ELR (cell line): ENCODE results near the gene RPAP3.
A peak's percentile ranks its signal among the peaks of the same experiment; 100 is the strongest.

Source experiments
- DNase-seq: peaks from one replicate; pipeline ENCODE4 v3.0.0-alpha.2; 2015; ENCODE audit warnings: low read depth

RPAP3 gene

DNA sequence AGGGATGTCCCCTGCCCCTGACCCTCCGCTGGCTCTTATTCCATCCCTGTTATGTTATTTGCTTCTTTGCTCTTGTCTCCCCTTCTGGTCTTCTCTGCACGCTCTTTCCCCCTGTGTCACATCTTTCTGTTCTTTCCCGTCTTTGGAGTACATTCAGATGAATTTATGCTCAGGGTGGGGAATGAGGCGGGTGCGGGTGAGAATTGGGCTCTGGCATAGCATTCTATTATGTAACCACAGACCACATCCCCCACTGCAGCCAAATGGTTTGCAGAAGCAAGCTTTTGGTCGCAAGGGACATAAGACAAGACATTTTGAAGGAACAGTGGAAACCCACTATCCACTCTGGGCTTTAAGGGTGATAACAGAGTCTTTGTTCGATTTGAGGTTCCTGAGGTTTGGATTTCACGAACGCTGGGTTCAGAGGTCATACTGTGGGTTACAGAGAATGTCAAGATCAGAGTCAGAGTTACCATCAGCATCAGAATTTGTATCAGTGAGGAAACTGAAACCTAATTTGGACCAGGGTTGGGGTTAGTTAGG lies 15.7 kb upstream of the RPAP3 start:
- no peak for DNase-seq

DNA sequence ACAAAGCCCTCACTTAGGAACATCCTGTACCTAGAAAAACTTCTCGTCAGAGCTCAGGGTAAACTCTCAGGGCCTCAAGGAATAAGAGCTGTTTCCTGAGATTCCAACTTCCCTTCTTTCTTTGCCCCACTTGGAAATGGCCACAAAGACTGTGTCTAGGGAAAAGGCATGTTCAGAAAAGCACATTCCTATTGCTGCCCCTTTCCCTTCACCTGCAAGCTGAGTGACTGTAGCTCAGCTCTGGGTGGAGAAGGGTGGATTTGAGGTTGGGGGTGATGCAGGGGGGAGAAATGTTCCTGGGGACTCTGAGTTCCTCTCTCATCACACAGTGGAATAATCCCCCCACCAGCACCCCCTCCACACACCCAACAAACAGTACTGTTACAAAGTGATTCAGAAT lies 12.7 kb upstream of the RPAP3 start:
- no peak for DNase-seq

DNA sequence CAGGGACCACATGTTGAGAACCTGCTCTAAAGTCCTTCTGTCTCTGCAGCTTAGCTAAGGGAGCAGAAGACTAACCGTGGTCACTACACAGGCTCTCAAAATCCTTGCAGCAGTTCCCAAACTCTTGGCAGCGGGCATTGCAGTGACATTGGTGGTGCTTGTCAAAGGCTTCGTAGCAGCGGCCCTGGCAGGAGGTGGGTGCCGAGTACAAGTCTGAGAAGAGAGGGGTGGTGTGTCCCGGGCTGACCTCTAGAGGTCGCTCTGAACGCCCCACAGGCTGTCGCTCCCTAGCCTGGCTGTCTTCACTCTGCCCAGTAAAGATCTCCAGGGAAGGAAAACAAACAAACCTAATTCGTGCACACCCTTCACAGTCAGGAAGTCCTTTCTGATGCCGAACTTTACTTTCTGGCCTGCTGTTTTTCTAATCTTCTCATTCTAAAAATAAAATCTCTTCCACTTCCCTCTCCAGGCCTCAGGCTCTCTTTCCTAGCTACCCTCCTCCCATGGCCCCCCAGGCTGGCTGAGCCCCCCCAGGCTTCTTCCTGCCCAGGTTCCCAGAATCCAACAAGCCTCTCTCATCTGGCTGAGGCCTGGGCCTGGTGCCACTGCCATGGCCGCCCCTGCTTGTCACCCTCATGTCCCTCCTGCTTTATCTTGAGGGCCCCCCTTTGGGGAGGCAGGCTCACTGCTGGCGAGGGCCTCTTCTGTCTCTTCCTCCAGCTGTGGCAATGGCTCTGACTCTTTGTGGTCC lies 11.8 kb upstream of the RPAP3 start:
- DNase-seq: peak; percentile 71

DNA sequence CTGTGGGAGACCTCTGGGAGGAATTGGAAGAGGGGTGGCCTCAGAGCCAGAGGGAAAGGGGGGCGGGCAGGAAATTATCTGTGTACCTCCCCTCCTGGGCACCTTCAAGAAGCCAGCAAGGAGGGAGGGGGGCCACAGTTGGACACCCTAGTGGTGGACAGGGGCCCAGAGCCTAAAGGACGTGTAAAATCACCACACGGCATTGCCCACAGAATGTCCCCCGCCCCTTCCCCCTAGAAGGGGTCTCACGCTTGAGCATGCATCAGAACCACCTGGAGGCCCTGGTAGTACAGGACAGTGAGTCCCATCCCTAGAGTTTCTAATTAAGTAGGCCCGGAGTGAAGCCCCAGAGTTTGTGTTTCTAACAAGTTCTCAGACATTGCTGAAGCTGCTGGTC lies 11.2 kb upstream of the RPAP3 start:
- no peak for DNase-seq

DNA sequence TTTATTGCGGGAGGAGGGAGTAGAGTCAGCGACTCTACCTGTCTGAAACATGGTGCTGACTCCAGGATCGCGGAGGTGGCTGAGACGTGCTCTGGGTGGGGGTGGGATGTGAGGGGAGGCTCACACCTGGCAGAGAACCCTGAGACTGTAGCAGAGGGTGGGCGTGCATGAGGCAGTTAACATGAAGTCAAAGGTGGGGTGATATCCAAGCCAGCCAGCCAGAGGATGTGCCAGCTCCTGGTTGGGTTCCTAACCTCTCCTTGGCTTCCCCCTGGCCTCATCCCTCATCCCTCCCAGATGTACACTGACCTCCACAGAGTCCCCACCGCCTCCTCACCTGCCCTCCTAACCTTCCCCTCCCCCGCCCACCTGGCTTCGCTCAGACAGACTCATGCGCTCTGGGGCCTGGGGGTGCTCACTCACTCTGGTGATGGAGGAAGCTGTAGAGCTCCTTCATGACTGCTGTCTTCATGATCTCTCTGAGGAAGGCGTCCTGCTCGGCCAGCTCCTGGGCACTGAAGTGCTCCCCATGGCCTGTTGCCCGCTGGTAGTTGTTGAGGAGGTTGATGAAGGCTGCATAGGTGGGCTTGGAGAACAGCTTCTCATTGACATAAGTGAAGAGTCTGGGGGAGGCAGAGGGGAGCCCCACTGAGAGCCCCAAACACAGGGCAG lies 10.2 kb upstream of the RPAP3 start:
- DNase-seq: no peak

DNA sequence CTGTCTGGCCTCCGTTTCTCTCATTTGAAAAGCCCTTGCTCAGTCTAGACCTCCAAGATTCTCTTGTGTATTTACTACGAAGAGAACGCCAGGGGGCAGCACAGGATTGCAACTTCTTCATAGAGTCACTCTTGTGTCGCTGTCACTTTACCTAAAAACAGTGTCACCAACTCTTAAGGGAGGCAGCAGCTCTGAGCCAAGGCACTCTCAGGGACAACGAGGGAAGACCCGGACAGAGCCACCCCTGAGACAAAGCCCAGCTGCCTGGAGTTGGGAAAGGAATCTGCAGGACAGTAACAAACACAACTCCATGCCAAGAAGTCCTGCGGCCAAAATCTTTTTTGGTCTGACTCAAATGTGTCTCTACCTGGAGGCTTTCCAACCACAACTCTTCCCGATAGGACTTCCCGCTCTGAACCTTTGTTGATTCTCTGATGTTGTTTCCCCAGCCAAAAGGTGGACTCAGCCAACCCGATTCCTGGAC lies 9.6 kb upstream of the RPAP3 start:
- peak; percentile 81 for DNase-seq

DNA sequence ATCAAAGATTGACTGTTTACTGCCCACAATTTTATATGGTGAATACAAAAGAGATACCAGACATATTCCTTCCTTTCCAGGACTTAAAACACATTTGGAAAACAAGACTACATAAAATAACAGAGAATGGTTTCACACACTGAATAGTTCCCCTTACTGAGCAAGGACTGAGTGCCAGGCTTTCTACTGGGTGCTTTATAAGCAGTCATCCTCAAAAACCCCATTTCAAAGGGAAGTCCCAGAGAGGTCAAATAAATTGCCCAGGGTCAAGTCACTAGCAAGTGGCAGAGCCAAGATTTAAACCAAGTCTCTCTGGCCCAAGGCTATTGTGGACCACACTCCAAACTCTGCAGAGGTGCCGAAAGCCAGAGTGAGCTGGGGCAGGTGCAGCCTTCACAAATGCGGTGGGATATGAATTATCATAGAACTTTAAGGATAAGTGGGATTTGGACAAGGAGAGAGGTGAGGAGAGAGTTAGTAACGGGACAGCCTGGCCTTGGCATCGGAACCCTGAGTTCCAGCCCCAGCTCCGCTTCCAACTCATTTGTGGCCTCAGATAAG lies 9.1 kb upstream of the RPAP3 start:
- no peak for DNase-seq

DNA sequence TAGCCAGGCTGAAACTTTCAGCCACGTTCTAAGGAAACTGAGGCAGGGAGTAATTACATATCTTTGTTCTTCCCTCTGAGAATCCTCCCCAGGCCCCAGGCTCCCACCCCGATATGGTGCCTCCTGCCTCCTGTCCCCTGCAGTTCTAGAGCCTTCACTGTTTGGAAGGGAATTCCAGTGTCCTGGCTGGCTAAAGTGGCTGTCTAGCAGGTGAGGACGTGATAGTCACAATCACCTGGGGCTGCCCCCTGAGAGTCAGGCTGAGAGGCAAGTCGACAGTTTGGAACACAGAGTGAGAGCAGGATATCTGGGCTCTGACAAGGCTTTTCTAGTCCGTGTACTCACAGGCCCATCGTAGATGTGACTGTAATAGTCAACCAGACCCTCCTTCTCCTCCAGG lies 6.3 kb upstream of the RPAP3 start:
- no peak for DNase-seq

DNA sequence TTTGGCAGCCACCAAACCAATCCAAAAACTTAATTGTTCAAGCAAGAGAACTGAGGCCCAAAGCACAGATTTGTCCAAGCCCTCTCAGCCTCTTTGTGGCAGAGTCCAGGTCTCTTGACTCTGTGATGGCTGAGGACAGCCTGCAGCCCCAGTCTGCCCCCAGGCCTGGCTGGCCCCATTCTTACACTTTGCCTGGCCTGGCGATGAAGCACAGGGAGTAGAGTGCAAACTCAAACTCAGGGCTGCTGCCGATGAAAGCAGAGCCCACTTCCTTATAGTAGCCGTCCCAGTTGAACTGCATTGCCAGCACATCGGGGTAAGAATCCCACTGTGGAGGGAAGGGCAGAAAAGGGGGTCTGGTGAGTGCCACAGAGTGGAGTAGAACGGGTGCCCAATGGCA lies 5.6 kb upstream of the RPAP3 start:
- no peak for DNase-seq

DNA sequence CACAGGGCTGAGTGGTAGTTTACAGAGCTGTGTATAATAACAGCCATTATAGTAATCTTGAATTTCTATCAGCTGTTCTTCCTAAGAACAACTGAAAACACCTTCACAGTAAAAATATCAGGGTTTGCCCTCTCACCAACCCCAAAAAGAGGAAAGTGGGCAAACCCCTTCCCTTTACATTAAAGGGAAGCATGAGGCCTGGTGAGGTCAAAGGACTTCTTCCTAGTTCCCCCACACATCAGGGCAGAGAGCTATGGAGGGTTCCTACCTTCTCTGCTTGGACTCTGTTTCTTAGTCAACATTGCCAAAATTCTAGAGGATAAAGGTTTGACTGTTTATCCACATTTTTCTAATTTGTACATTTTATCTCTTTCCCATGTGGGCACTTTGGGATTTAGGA lies 4.4 kb upstream of the RPAP3 start:
- DNase-seq: no peak

DNA sequence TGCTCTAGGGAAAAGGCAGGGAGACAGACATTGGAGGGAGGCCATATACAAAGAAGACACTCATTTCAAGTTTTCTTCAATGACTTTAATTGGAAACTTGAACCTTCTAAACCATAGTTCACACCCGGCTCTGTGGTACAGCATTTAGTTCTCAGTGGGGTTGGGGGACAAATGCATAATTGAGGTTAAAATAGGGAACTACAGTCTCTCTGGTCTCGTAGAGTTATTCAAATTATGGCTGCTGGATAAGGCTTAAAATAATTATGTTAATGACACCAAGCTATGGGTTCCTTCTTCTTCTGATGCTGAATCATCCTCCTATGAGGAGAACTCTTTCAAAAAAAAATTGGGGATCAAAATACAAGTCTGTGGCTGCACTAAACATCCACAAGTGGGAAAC lies 3.8 kb upstream of the RPAP3 start:
- DNase-seq: no peak

DNA sequence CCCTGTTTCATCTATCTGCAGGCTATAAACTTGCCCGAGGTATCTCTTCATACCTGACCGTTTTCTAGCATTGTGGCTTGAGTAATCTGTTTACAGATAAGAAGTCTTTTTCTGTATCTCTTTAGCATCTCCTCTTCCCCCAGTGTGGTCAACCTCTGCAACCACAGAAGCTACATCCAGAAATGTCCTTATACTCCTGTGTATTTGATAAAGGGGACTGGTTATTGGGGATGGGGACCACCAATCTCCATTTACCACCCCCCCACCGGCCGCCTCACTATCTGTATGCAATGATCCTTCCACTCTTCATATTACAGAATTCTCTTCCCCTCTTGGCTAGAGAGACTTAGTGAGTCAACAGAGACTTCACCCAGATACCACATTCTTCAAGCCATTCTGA lies 3.4 kb upstream of the RPAP3 start:
- DNase-seq: no peak

DNA sequence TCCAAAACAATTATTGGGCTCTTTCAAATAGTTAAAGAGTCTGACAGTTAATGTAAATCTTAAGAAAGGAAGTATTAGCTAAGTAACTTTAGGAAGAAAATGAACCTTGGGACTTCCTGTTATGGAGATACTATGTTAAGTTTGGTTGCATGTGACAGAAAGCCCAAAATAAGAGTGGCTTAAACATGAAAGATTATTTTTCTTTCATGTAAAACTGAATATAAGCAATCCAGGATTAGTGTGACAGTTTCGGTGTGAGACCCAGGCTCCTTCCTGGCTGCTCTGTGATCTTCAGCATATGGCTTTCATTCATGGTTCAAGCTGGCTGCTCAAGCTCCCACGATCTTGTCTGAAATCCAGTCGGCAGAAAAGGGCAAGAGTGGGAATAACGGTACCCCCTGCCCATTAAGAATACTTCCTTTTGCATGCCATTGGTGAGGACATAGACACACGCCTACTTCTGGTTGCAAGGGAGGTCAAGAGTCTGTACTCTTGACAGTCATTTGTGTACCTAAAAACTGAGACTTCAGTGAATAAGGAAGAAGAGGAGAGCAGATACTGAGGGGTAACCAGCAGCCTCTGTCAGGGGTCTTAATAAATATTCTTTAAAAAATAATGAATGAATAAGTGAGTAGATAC lies 2.2 kb upstream of the RPAP3 start:
- no peak for DNase-seq

DNA sequence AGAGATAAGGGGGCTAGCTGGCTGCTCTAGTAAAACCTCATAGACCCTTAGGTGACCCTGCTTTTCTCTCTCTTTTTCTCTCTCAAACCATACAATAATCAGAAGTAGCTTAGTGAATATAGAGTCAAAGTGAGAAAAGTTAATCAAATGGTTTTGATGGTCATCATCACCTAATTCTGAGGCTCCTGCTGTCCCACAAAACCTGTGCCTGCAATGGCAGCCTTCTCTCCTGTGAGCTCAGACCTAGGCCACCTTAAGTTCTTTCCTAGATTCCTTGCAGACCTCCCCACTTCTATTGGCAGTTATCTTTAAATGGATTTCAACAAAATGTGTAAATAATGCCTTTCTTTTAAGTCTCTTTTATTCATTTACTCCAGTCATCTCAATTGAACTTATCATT lies 1.5 kb upstream of the RPAP3 start:
- DNase-seq: no peak

DNA sequence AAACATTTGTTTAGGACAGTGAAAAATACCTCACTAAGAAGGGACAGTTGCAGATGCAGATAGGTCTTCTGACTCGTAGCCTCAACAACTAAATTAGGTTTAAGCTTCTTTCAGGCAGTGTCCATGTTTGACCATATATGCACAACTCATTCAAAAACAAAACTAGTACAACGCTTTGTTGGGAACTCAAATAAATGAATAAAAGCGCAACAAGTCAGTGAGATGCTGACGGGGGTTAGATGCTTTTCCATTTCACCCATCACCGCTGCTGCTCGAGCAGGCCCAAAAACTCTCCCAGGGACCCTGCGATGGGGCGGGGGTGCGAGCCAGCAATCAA lies 633 bp downstream of the RPAP3 start:
- DNase-seq: no peak

DNA sequence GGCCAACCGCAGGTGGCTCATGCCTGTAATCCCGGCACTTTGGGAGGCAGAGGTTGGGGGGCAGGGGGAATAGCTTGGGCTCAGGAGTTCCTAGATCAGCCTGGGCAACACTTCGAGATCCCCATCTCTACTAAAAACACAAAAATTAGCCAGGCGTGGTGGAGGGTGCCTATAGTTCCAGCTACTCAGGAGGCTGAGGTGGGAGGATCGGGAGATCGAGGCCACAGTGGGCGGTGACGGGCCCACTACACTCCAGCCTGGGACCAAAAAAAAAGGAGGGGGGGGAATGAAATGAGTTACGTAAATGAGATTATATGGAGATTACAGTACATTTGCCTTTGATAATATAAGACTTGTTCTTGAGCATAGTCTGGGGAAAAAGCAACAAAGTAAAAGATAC lies 1.1 kb downstream of the RPAP3 start:
- DNase-seq: no peak

DNA sequence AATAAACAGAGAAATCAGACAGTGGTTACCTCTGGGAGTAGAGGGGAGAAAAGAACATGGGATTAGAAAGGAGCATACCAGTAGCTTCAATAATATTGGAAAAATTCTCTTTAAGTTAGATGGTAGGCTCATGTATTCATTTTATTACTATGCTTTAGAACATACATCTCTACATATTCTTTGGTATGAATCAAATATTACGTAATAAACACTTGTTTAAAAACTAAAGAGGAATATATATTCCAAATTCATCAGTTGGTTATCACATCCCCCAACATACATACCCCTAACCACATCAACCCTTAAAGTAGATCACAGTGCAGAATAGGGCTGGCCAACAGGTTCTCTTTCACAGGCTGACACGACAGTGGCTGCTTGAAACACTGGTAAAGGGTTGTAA lies 5.6 kb downstream of the RPAP3 start:
- no peak for DNase-seq

DNA sequence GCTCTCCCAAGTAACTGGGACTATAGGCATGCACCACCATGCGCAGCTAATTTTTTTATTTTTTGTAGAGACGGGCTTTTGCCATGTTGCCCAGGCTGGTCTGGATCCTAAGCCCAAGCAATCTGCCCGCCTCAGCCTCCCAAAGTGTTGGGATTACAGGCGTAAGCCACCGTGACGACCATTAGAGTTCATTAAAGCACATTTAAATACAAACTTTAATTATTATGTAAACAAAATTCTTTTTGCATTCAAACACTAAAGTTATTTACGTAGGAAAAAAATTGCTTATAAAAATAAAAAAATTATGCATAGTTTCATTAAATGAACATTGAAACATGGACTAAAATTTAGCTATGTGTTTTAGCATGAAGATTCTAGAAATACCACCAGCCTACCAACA lies 7.2 kb downstream of the RPAP3 start:
- no peak for DNase-seq

DNA sequence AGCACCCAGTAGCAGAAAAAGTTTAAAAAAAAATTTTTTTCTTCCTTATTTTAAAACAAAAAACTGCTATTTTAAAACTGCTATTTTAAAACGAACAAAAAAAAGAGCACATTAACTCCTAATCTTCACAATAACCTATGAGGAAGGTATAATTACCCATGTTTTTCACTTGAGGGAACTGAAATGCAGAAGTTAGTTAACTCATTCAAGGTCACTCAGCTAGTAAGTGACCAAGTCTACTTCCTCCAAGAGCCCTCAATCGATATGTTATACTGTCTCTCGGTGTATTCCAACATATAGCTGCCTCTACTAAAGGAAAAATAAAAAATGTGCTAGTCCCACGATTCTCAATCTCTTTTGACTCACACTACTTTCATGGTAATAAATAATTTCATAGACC lies 7.8 kb downstream of the RPAP3 start:
- no peak for DNase-seq

DNA sequence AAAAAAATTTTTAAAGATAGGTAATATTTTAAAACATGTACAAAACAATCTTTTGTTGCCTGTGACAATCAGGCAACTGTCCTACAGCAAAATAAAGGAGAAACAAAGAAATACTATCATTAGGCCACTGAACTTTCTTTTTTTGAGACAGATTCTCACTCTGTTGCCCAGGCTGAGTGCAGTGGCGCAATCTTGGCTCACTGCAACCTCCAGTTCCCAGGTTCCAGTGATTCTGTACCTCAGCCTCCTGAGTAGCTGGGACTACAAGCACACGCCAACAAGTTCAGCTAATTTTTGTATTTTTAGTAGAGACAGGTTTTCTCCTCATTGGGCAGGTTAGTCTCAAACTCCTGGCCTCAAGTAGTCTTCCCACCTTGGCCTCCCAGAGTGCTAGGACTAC lies 16.6 kb downstream of the RPAP3 start:
- DNase-seq: no peak

DNA sequence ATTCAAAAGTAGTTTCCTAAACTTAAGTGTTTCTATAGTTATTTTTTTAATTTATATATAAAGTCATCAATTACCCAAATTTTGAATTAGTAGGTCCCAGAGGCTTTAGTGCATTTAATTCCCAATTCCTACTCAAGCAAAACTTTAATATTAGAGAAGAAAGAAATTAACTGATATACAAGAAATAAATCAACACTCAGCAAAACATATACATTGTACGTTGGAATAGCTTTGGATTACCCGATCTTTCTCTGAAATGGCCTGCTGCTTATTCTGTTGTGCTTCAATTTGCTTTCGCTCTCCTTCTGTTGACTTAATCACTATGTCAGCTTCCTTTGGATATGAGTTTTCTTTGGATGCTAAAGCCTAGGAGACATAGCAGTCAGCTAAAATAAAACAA lies 18.2 kb downstream of the RPAP3 start:
- no peak for DNase-seq

DNA sequence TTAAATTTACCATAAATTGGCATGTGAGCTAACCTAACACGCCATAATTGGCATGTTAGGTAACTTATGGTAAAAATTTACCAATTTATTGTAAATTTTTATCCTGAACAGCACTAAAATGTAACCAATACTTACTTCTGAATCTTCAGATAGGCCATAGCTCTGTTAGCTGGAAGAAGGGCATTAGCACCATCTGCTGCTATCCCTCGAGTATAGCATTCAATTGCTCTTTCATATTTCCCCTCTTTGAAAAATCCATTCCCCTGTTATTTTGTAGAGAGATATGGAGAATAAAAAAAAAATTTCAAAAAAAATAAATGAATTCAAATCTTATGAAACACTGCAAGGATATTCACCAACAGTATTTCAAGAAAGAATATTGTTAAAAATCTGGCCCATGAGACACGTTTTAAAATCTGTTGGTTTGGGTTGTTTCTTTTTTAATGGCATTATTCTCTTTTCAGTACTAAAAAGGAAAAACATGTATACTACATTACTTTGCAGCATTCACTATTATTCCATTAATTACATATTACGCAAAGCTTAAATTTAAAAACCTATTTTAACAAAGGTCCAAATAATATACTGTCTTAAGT lies 19.1 kb downstream of the RPAP3 start:
- peak; percentile 65 for DNase-seq

DNA sequence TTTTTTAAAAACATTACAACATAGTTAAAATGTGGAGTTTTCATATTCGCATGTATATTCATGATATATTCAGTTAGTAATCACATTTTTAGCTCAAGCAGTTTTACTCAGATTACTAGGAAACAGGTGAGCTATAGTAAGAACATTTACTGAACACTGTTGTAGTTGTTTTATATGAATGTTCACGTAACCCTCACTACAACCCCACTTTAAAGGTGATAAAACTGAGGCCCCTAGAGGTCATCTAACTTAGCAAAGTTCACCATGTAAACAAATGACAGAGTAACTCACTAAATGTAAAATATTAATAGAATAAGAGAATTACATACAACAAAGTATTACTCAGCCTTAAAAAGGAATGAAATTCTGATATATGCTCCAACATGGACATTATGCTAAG lies 26.0 kb downstream of the RPAP3 start:
- no peak for DNase-seq
